ENCODE measurements around the gene HSPA1L. TPM values are rescaled to one million over a fixed set of nuclear protein-coding genes. Genes with fewer than 3 reads are reported as not detected.

HSPA1L gene
- total RNA-seq = 1.7 and 2.3 TPM in 2 replicates

DNA sequence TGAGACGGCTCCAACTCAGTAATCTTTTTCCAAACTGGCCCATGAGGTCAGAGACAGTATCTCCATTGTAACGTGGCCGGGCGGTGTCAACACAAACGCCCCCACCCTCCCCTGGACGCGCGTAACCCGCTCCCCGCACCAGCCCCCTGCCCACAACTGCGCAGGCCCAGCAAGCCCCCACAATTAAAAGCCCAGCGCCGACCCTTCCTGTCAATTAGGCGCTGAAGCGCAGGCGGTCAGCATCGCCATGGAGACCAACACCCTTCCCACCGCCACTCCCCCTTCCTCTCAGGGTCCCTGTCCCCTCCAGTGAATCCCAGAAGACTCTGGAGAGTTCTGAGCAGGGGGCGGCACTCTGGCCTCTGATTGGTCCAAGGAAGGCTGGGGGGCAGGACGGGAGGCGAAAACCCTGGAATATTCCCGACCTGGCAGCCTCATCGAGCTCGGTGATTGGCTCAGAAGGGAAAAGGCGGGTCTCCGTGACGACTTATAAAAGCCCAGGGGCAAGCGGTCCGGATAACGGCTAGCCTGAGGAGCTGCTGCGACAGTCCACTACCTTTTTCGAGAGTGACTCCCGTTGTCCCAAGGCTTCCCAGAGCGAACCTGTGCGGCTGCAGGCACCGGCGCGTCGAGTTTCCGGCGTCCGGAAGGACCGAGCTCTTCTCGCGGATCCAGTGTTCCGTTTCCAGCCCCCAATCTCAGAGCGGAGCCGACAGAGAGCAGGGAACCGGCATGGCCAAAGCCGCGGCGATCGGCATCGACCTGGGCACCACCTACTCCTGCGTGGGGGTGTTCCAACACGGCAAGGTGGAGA, at the start of gene HSPA1L, which contains the start of gene HSPA1A:
HSPA1L (minus strand) TSS at position 259 of the 814 bp plus-strand sequence. CDS start 3,311 bp downstream, outside the sequence.
HSPA1A (plus strand) TSS at position 519 of the 814 bp plus-strand sequence; CDS start at position 733, 214 bp downstream.

DNA sequence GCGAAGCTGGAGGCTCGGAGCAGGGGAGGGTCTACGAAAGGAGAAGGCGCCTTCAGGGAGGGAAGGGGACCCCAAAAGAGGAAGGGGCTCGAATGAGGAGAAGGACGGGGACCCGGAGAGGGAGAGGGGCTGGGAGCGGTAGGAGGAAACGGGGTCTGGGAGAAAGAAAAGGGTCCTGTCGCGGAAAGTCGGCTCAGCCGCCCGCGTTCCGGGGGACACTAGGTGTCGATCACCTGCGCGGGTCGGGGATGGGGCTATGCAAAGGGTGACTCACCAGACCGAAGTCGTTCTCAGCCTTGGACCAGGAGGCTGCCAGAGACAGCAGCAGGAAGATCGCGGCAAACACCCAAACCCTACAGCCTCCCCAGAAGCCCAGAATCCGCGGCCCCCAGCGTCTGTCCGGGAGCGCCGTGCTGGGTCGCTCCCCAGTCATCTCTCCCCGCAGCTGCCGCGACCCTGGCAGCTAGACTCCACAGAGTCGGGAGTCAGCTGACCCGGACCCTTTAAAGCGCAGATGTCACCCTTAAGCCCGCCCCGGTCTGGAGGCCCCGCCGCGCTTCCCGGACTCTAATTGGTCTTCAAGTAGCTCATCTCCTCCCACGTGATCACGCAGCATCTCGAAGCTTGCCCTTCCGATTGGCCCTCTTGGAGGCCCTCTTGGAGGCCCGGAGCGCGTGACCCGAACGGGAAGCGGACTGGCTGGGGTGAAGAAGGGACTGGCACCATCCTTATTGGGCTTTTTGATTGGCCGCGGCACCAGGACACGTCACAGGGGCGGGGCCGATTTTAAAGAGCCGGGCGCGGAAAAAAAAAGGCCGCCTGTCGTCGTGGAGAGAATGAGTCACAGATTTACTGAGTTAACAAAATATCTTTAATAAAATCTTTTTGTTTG, 47.5 kb upstream of the HSPA1L start, which contains the start of gene NEU1:
NEU1 (minus strand) TSS at position 478 of the 892 bp plus-strand sequence; CDS start at position 433, 45 bp downstream.

DNA sequence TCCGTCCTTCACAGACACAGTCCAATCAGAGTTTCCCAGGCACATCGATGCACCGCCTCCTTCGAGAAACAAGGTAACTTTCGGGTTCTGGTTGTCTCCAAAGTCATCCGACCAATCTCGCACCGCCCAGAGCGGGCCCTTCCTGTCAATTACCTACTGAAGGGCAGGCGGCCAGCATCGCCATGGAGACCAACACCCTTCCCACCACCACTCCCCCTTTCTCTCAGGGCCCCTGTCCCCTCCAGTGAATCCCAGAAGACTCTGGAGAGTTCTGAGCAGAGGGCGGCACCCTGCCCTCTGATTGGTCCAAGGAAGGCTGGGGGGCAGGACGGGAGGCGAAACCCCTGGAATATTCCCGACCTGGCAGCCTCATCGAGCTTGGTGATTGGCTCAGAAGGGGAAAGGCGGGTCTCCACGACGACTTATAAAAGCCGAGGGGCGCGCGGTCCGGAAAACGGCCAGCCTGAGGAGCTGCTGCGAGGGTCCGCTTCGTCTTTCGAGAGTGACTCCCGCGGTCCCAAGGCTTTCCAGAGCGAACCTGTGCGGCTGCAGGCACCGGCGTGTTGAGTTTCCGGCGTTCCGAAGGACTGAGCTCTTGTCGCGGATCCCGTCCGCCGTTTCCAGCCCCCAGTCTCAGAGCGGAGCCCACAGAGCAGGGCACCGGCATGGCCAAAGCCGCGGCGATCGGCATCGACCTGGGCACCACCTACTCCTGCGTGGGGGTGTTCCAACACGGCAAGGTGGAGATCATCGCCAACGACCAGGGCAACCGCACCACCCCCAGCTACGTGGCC, 12.4 kb upstream of the HSPA1L start, which contains the start of gene HSPA1B:
HSPA1B (plus strand) TSS at position 453 of the 794 bp plus-strand sequence; CDS start at position 666, 213 bp downstream.

DNA sequence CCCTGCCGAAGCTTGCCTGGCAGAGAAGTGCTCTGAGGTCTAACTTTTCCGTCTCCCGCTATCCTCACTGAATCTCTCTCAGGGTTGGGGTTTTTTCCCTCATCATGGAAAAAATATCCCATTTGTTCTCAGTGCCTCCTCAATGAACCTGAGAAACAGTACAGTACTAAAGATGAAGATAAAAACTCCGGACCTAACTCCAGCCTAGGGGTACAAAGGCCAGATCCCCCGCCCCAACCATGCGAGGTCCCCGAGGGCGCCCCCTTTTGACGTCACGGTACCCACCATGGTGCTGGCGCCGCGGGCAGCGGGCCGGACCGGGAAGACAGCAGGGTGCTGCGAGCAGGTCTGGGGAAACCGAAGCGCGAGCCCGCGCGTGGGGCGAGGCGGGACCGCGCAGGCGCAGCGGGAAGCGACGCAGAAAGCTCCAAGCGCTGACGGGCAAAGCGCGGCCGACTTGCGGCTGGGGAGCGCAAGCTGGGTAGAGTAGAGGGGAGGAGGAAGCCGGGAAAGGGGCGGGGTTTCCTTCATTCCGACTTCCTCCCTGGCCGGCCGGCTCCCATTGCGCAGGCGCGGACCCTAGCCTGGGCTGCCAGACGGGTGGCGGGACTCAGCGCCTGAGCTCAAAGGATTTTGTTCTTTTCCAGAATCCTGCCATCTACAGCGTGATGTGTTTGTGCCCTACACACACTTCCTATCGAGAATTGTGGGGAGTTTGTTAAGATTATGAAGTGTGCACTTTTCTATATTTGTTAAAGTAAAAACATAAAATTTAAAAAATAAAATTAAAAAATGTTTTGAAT, 8.4 kb downstream of the HSPA1L start, which contains the start of gene LSM2:
LSM2 (minus strand) TSS at position 497 of the 803 bp plus-strand sequence; CDS start at position 288, 209 bp downstream.

GRCh38 chr6:31795616-31796298, 19.3 kb downstream of the HSPA1L start, which contains the start of gene VARS1:
TSS of gene VARS1 (minus strand) at chr6:31795752. CDS start at chr6:31795217, 535 bp downstream.

GRCh38 chr6:31776989-31777666, 38.0 kb downstream of the HSPA1L start, which contains the start of gene VWA7:
TSS of gene VWA7 (minus strand) at chr6:31777328. CDS start at chr6:31776779, 549 bp downstream.

GRCh38 chr6:31762356-31762755, 52.7 kb downstream of the HSPA1L start, which contains the start of gene SAPCD1:
TSS of gene SAPCD1 (plus strand) at chr6:31762656. CDS start at chr6:31763055, 399 bp downstream.

Other genes starting within 250 kb of the HSPA1L start
- not detected in 2 replicates for gene LTA, start 243.0 kb downstream of the HSPA1L start, total RNA-seq
- gene TNF, start 239.7 kb downstream of the HSPA1L start, total RNA-seq = not detected in 2 replicates
- not detected in 2 replicates for gene LTB, start 232.9 kb downstream of the HSPA1L start, total RNA-seq
- 0.09 and 0.32 TPM in 2 replicates for gene LST1, start 229.0 kb downstream of the HSPA1L start, total RNA-seq
- gene NCR3, start 222.3 kb downstream of the HSPA1L start, total RNA-seq = not detected in 2 replicates
- not detected in 2 replicates for gene AIF1, start 200.0 kb downstream of the HSPA1L start, total RNA-seq
- gene PRRC2A, start 194.6 kb downstream of the HSPA1L start, total RNA-seq = 18.4 and 18.6 TPM in 2 replicates
- 81.1 and 90.6 TPM in 2 replicates for gene BAG6, start 162.6 kb downstream of the HSPA1L start, total RNA-seq
- 1.6 and 1.8 TPM in 2 replicates for gene APOM, start 159.4 kb downstream of the HSPA1L start, total RNA-seq
- 16.9 and 19.9 TPM in 2 replicates for gene C6orf47, start 154.5 kb downstream of the HSPA1L start, total RNA-seq
- gene GPANK1, start 150.3 kb downstream of the HSPA1L start, total RNA-seq = 12.2 and 14.3 TPM in 2 replicates
- 70.2 and 83.9 TPM in 2 replicates for gene CSNK2B, start 149.2 kb downstream of the HSPA1L start, total RNA-seq
- 2.2 and 4.0 TPM in 2 replicates for gene LY6G5B, start 145.3 kb downstream of the HSPA1L start, total RNA-seq
- gene LY6G5C, start 134.2 kb downstream of the HSPA1L start, total RNA-seq = 0.09 and 0.63 TPM in 2 replicates
- gene ABHD16A, start 112.0 kb downstream of the HSPA1L start, total RNA-seq = 54.5 and 96.4 TPM in 2 replicates
- gene LY6G6F, start 108.4 kb downstream of the HSPA1L start, total RNA-seq = not detected in 2 replicates
- gene LY6G6D, start 99.9 kb downstream of the HSPA1L start, total RNA-seq = 0.47 TPM in 1 of 2 replicates, not detected in the other
- not detected in 2 replicates for gene LY6G6C, start 93.5 kb downstream of the HSPA1L start, total RNA-seq
- not detected in 2 replicates for gene MPIG6B, start 91.9 kb downstream of the HSPA1L start, total RNA-seq
- 152 and 207 TPM in 2 replicates for gene DDAH2, start 86.0 kb downstream of the HSPA1L start, total RNA-seq
- gene CLIC1, start 78.8 kb downstream of the HSPA1L start, total RNA-seq = 521 and 664 TPM in 2 replicates
- 2.7 and 3.6 TPM in 2 replicates for gene MSH5, start 75.3 kb downstream of the HSPA1L start, total RNA-seq
- 0.26 and 1.3 TPM in 2 replicates for gene SAPCD1, start 52.6 kb downstream of the HSPA1L start, total RNA-seq
- 0.79 and 0.86 TPM in 2 replicates for gene VWA7, start 38.0 kb downstream of the HSPA1L start, total RNA-seq
- gene VARS1, start 19.5 kb downstream of the HSPA1L start, total RNA-seq = 28.1 and 36.1 TPM in 2 replicates
- 17.8 and 19.1 TPM in 2 replicates for gene LSM2, start 8.3 kb downstream of the HSPA1L start, total RNA-seq
- gene HSPA1A, start 260 bp upstream of the HSPA1L start, total RNA-seq = 92.2 and 182 TPM in 2 replicates
- 149 and 280 TPM in 2 replicates for gene HSPA1B, start 12.5 kb upstream of the HSPA1L start, total RNA-seq
- 73.7 and 87.3 TPM in 2 replicates for gene NEU1, start 47.5 kb upstream of the HSPA1L start, total RNA-seq
- gene SLC44A4, start 63.7 kb upstream of the HSPA1L start, total RNA-seq = 0.52 TPM in 1 of 2 replicates, not detected in the other
- gene EHMT2, start 82.4 kb upstream of the HSPA1L start, total RNA-seq = 76.3 and 106 TPM in 2 replicates
- gene ZBTB12, start 86.8 kb upstream of the HSPA1L start, total RNA-seq = 9.6 and 14.6 TPM in 2 replicates
- gene C2, start 112.4 kb upstream of the HSPA1L start, total RNA-seq = 0.86 and 2.0 TPM in 2 replicates
- gene CFB, start 130.8 kb upstream of the HSPA1L start, total RNA-seq = 33.7 and 56.8 TPM in 2 replicates
- 81.3 and 85.3 TPM in 2 replicates for gene NELFE, start 143.7 kb upstream of the HSPA1L start, total RNA-seq
- gene SKIC2, start 143.9 kb upstream of the HSPA1L start, total RNA-seq = 55.6 and 56.4 TPM in 2 replicates
- 7.7 and 8.2 TPM in 2 replicates for gene DXO, start 156.9 kb upstream of the HSPA1L start, total RNA-seq
- gene C4A, start 166.8 kb upstream of the HSPA1L start, total RNA-seq = 13.1 and 13.6 TPM in 2 replicates
- 8.8 and 15.4 TPM in 2 replicates for gene C4B, start 199.5 kb upstream of the HSPA1L start, total RNA-seq
- gene CYP21A2, start 223.1 kb upstream of the HSPA1L start, total RNA-seq = under 0.01 TPM in 1 of 2 replicates, not detected in the other